NCI-H1048 (cell line): ENCODE measurements around the gene HIPK4.
"Not testable (repeated sequence)": the region's sequence is repeated elsewhere in the genome, so short reads cannot be mapped to it uniquely, and the experiment has no call there.

Source experiments
- DNase-seq: peaks from one replicate; lab custom pipeline; 2025; lab: John Stamatoyannopoulos, UW

Gene HIPK4

DNA sequence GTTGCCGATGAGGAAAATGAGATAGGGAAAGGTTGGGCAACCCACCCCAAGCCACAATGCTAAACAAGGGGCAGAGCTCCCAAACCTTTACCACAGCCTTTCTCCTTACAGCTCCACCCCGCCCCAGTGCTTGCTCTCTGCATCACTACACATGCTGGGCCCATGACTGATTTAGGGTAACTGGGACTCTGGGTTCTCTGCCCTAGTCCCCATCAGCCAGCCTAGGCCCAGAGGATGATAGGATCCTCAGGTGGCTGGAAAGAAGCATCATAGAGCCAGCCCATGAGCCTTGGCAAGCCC is 53.4 kb downstream of the HIPK4 start:
- DNase-seq, result no peak

DNA sequence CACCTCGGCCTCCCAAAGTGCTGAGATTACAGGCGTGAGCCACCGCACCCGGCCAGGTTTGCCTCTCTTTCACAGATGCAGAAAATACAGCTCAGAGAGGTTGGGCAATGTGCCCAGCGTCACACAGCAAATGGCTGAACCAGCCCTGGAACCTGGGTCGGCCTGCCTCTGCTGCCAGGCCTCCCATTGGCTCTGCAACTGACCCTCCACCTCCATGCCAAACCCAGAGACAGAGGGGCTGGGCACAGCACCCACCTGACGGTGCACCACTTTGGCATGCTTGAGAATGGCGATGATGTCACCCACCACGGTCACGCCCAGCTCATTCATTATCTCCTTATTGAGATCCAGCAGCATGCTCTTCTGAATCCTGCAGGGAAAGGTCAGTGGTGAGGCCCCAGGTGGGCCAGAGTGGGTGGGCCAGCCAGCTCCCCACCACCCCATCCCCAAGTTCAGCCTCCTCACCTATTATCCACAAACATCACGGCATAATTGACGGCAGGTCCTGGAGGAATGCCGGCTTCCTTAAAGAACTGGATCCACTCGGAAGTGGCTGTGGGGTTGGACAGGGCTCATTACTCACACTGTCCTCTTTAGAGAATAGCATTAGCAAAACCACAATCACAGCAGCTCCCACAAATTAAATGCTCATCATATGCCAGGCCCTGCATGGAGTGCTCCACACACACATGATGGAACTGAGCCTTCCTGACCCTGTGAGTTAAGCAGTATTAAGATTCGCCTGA is 54.0 kb downstream of the HIPK4 start:
- no peak for DNase-seq

DNA sequence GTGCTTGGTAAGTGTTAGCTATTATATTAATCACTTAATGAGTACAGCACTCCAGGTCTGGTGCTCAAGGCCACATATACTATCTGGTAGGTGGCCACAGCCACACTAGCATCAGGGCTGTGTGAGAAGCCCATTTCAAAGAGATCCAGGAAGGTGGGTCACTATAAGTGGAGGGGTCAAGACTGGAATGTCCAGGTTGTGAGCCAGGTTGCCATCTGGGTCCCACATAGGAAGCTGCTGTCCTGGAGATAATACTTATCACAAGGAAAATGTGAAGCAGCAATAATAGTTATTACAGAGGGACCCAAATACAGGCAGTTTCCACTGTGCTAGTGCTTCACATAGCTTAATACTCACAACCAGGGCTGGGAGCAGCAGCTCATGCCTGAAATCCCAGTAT is 54.9 kb downstream of the HIPK4 start:
- no peak for DNase-seq

DNA sequence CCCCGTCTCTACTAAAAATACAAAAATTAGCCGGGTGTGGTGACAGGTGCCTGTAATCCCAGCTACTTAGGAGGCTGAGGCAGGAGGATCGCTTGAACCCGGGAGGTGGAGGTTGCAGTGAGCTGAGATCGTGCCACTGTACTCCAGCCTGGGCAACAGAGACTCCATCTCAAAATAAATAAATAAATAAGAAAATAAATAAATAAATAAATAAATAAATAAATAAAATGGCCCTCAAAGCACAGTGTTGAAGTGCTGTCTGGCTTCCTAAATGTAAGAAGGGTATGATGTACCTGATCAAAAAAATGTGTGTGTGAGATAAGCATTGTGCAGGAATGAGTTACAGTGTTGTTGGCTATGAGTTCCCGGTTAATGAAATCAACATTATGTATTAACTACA is 56.9 kb downstream of the HIPK4 start:
- DNase-seq, result not testable (repeated sequence)

DNA sequence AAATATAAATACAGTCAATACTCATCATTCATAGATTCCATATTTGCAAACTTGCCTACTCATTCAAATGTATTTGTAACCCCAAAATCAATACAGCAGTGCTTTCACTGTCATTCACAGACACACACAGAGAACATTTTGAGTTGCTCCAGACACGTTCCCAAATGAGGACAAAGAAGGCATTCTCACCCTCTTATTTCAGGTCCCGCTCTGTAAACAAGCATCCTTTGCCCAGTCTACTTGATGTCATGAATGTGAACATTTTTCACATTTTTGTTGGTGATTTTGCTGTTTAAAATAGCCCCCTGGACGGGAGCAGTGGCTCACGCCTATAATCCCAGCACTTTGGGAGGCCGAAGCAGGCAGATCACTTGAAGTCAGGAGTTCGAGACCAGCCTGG is 57.3 kb downstream of the HIPK4 start:
- no peak for DNase-seq

DNA sequence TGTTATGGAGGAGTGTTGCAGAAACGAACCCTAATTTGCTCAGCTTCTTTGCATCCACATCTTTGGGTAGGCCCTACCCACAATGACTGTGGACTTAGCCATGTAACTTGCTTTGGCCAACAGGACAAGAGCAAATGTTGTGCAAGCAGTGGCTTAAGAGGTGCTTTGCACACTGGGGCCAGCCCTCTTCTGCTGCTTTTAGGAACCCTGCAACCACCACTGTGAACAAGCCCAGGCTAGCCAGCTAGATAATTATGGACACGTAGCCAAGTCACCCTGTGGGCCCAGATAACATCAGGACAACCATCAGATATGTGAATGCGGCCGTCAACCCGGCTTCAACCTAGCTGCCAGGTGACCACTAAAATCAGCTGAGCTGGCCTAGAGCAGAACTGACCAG is 58.9 kb downstream of the HIPK4 start:
- DNase-seq, result no peak
